KMS-11 (cell line): ENCODE measurements around the gene PBXIP1.

Experiments used
- H2AFZ ChIP-seq: fragments of 200-600 bp; sonication (generic); 2 replicates; pipeline ENCODE4 v1.6.1; 2016; ENCODE audit warnings: antibody characterized with exemption, mixed run types, low read depth
- H3K27ac ChIP-seq: fragments of 200-600 bp; sonication (generic); 2 replicates; pipeline ENCODE4 v1.6.1; 2016; ENCODE audit warnings: mild to moderate bottlenecking, mixed run types
- H3K27me3 ChIP-seq: fragments of 200-600 bp; sonication (generic); 2 replicates; pipeline ENCODE4 v1.6.1; 2017; ENCODE audit warnings: mild to moderate bottlenecking, low read depth, mixed run types, moderate library complexity; ENCODE audit not compliant: insufficient read depth
- H3K36me3 ChIP-seq: fragments of 200-600 bp; sonication (generic); 2 replicates; pipeline ENCODE4 v1.6.1; 2017; ENCODE audit warnings: mild to moderate bottlenecking, mixed run types; ENCODE audit not compliant: insufficient read depth
- H3K4me1 ChIP-seq: fragments of 200-600 bp; sonication (generic); 2 replicates; pipeline ENCODE4 v1.6.1; 2016; ENCODE audit warnings: mild to moderate bottlenecking, low read depth, mixed run types; ENCODE audit not compliant: poor library complexity, severe bottlenecking
- H3K4me2 ChIP-seq: fragments of 200-600 bp; sonication (generic); 2 replicates; pipeline ENCODE4 v1.7.0; 2016; ENCODE audit warnings: mild to moderate bottlenecking, mixed run types
- H3K4me3 ChIP-seq: fragments of 200-600 bp; sonication (generic); IDR thresholded peaks from 2 replicates; pipeline ENCODE4 v1.6.1; 2017; ENCODE audit warnings: low read depth, low read length, mixed read lengths; ENCODE audit not compliant: insufficient read depth
- H3K79me2 ChIP-seq: fragments of 200-600 bp; sonication (generic); 2 replicates; pipeline ENCODE4 v1.6.1; 2016; ENCODE audit warnings: low read depth, mixed run types; ENCODE audit not compliant: insufficient read depth
- H3K9ac ChIP-seq: fragments of 200-600 bp; sonication (generic); 2 replicates; pipeline ENCODE4 v1.6.1; 2016; ENCODE audit warnings: mild to moderate bottlenecking, mixed run types
- H4K20me1 ChIP-seq: fragments of 200-600 bp; sonication (generic); 2 replicates; pipeline ENCODE4 v1.6.1; 2016; ENCODE audit warnings: mild to moderate bottlenecking, mixed run types; ENCODE audit not compliant: insufficient read depth
- TF ChIP-seq, protein P1 (sequence below): fragments of 200-600 bp; sonication (generic); conservative IDR thresholded peaks from 2 replicates; pipeline ENCODE4 v1.6.1; 2017; ENCODE audit warnings: low read depth, mild to moderate bottlenecking, antibody characterized with exemption, low read length, moderate library complexity, mixed read lengths

Gene PBXIP1

DNA sequence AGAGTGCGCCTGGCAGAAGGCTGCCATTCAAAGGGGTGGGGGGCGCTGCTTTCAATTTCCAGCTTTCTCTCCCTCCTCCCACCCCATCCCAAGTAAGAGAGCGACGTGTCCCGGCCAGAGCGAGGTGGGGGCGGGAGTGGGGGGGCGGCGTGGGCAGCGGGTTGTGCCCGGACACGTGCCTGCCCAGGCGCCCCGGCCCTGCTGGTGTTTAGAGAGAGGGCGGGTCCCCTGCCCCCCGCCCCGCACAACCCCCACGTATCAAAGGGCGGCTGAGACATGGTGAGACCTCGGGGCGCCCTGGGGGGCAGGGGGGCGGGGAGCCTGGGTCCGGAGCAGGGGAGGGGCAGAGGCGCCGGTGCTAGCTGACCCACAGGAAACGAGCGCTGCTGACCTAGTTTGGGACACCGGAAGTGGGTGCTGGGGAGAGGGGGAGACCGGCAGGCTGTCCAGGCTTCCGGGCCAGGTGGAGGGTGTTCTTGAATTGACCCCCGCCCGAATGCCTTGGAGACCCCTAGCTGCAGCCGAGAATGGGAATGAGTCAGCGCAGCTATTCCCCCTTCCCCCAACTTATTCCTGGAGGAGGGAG is 48.0 kb upstream of the PBXIP1 start:
- H3K27me3 ChIP-seq = no peaks in the 10 kb centered on the region
- TF ChIP-seq, protein P1, sequence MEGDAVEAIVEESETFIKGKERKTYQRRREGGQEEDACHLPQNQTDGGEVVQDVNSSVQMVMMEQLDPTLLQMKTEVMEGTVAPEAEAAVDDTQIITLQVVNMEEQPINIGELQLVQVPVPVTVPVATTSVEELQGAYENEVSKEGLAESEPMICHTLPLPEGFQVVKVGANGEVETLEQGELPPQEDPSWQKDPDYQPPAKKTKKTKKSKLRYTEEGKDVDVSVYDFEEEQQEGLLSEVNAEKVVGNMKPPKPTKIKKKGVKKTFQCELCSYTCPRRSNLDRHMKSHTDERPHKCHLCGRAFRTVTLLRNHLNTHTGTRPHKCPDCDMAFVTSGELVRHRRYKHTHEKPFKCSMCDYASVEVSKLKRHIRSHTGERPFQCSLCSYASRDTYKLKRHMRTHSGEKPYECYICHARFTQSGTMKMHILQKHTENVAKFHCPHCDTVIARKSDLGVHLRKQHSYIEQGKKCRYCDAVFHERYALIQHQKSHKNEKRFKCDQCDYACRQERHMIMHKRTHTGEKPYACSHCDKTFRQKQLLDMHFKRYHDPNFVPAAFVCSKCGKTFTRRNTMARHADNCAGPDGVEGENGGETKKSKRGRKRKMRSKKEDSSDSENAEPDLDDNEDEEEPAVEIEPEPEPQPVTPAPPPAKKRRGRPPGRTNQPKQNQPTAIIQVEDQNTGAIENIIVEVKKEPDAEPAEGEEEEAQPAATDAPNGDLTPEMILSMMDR = no peak
- no peaks in the 10 kb centered on the region for H4K20me1 ChIP-seq
- peaks cover 54% of the 10 kb centered on the region for H3K79me2 ChIP-seq
- H3K4me2 ChIP-seq = peak overlapping the region; percentile 89
- H3K4me3 ChIP-seq = peak overlapping the region; percentile 100
- H3K9ac ChIP-seq = peak overlapping the region; percentile 85
- peak overlapping the region; percentile 68 for H2AFZ ChIP-seq
- no peaks in the 10 kb centered on the region for H3K36me3 ChIP-seq
- H3K4me1 ChIP-seq = peaks cover 44% of the 10 kb centered on the region
- peak overlapping the region; percentile 72 for H3K27ac ChIP-seq

GRCh38 chr1:155003227-155003765 is 47.4 kb upstream of the PBXIP1 start:
- Histone ChIP-seq H3K9ac (peak overlapping the region; percentile 85), H3K4me2 (peak overlapping the region; percentile 89), H4K20me1 (no peaks in the 10 kb centered on the region), H3K4me3 (peak overlapping the region; percentile 100), H3K79me2 (peaks cover 54% of the 10 kb centered on the region), H2AFZ (peak overlapping the region; percentile 68), H3K36me3 (no peaks in the 10 kb centered on the region), H3K27me3 (no peaks in the 10 kb centered on the region), H3K4me1 (peaks cover 48% of the 10 kb centered on the region), H3K27ac (peak overlapping the region; percentile 72)
- TF ChIP-seq, protein P1 = 0 out of 2 replicates have a peak, but pooled peaks have one; percentile 40

DNA sequence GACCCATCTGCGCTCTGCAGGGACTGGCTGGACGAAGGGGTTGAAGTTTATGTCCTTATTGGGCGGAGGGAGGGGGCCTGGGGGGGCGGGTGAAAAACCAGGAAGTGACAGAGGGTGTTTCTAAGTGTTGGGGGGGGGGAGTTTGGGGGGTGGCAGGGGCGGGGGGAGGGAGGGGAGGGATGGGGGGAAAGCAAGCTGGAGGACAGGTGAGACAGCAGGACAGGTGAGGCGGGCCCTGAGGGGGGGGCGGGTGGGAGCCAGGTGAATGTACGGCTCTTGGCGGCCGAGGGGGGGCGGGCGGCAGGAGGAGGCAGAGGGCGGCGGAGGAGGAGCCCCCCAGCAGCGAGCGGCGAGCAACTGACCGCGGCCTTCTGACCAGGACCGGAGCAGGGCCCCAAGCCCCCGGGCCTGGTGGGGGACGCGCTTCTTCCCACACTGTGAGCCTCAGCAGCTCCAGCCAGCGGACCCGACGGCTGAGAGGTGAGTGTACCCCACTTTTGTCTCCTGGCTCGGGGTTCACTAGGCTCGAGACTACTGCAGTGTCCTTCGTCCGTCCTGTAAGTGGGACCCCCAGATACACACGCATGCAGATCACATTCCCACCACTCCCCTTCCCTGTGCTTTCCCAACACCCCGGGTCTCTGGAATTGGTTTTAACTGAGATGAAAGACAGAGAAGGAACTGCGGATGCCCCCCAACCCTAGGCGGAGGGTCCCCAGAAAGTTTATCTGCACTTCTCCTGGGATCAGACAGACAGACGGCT is 46.7 kb upstream of the PBXIP1 start, which contains the start of gene ZBTB7B:
TSS of gene ZBTB7B (plus strand) at position 339 of the 763 bp plus-strand sequence. CDS start 11,859 bp downstream, outside the sequence.
- Histone ChIP-seq H3K79me2 (peaks cover 50% of the 10 kb centered on the region), H4K20me1 (no peaks in the 10 kb centered on the region), H2AFZ (peak within 1 kb of the TSS; percentile 68), H3K36me3 (no peaks in the 10 kb centered on the region), H3K4me3 (peak within 1 kb of the TSS; percentile 100), H3K4me2 (peak within 1 kb of the TSS; percentile 89), H3K27me3 (no peaks in the 10 kb centered on the region), H3K27ac (peak within 1 kb of the TSS; percentile 91), H3K4me1 (peaks cover 54% of the 10 kb centered on the region), H3K9ac (peak within 1 kb of the TSS; percentile 85)
- TF ChIP-seq, protein P1 = no peak

DNA sequence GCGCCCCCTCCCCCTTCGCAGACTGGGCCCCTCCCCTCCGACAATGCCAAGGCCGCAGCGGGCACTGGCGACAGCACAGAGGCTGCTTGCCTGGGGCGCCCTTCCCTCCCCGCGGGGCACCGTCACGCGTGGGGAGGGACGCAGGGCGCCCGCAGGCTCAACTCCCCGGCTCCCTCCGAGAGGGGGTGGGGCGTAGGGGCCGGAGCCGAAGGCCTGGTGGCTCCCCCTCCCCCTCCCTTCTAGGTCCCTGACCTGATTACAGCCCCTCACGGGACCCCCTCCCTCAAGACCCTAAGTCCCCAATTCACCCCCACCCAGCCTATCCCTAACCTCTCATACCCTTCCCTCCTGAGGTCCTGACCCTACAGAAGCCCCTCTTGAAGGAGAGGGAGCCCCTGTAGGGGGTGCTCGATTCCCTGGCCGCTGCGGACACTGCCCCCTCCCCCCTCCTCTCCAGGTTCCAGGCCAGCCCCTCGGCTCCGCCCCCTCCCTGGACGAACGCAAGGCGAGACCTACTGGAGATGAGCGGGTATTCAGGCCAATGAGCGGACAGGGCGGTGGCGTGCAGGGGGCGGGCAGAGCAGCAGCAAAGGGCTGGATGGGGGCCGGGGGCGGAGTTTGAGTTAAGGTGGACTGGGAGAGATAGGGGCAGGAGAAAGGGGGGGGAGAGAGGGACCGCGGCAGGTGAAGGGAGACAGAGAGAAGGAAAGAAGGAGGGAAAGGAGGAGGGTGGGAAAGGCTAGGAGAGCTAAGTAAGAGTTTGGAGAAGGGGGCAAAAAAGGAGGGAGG is 46.0 kb upstream of the PBXIP1 start:
- Histone ChIP-seq H3K4me2 (peak overlapping the region; percentile 41), H3K79me2 (peaks cover 42% of the 10 kb centered on the region), H2AFZ (peak overlapping the region; percentile 62; the same call in 1 of the 2 replicates), H3K9ac (peak overlapping the region; percentile 84), H4K20me1 (no peaks in the 10 kb centered on the region), H3K4me3 (peak overlapping the region; percentile 99), H3K4me1 (peaks cover 56% of the 10 kb centered on the region), H3K27me3 (no peaks in the 10 kb centered on the region), H3K36me3 (no peaks in the 10 kb centered on the region), H3K27ac (peak overlapping the region; percentile 91)
- TF ChIP-seq, protein P1 = peak; percentile 61
